ENCODE measurements around the gene SLBP. TPM values are rescaled to one million over a fixed set of nuclear protein-coding genes. Genes with fewer than 3 reads are reported as not detected.
"Not testable (repeated sequence)": the region's sequence is repeated elsewhere in the genome, so short reads cannot be mapped to it uniquely, and the experiment has no call there.

Gene SLBP
- polyA plus RNA-seq, 1 experiment: 72.0 TPM

DNA sequence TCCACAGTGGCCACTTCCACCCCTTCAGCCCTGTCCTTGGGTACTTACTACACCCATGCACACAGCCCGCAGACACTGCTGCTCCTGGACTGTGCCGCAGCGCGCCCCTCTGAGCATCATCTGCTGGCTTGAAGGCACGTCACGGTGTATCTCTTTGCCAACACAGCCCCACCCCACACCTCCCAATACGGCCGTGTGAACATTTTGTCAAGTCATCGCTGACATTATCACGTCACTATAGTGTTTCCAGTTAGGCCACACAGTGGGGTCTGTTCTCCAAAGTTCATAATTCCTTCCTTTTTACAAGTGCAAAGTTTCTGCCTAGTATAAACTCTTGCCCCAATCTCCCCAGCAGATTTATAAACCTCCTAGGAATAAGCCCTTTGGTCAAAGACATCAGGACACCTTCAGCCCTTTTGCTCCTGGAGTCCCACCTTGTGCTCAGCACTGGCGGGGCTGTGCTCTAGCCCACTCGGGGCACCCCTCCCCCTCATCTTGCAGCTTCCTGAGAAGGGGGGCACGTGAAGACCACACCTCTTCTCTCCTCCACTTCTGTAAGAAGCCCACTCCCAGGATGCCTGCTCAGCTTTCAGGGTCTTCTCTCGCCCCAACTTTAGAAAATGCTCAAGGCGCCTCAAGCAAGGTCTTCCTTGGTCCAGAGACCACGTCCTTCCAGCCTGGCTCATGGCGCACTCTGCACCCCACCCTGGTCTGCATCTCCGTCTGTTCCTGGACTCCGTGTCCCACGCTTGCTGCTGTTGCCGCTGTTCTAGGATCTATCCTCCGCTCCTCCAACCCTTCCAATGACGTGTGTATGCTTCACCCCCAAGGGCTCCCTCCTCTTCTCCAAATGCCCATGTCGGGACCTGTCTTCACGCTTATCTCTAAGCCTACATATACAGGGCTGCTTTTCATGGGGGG lies 35.3 kb downstream of the SLBP start:
- Histone ChIP-seq H3K27ac (ENCODE audit: low read depth, low read length) (no peak overlapping the region), H3K9me3 (ENCODE audit: control insufficient read depth, insufficient read depth, low read length) (no peaks in the 10 kb centered on the region; the same call in 1 of the 2 replicates), H3K4me3 (ENCODE audit: low read depth, low read length) (no peak overlapping the region), H3K27me3 (ENCODE audit: control insufficient read depth, insufficient read depth, low read length) (no peaks in the 10 kb centered on the region)
- POLR2A ChIA-PET: no interaction called here
- CTCF ChIA-PET: interaction anchor here (1.0 to 2.2 kb wide), 2 partner anchors 16 kb away, joined by 3 to 8 read pairs; no protein-coding TSS in a partner anchor
- TF ChIP-seq, protein P1, sequence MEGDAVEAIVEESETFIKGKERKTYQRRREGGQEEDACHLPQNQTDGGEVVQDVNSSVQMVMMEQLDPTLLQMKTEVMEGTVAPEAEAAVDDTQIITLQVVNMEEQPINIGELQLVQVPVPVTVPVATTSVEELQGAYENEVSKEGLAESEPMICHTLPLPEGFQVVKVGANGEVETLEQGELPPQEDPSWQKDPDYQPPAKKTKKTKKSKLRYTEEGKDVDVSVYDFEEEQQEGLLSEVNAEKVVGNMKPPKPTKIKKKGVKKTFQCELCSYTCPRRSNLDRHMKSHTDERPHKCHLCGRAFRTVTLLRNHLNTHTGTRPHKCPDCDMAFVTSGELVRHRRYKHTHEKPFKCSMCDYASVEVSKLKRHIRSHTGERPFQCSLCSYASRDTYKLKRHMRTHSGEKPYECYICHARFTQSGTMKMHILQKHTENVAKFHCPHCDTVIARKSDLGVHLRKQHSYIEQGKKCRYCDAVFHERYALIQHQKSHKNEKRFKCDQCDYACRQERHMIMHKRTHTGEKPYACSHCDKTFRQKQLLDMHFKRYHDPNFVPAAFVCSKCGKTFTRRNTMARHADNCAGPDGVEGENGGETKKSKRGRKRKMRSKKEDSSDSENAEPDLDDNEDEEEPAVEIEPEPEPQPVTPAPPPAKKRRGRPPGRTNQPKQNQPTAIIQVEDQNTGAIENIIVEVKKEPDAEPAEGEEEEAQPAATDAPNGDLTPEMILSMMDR (IDR thresholded peaks at IDR 0.05; ENCODE audit: low read depth, low read length): no peak
- DNase-seq (ENCODE audit: low read depth, low spot score): no peak

DNA sequence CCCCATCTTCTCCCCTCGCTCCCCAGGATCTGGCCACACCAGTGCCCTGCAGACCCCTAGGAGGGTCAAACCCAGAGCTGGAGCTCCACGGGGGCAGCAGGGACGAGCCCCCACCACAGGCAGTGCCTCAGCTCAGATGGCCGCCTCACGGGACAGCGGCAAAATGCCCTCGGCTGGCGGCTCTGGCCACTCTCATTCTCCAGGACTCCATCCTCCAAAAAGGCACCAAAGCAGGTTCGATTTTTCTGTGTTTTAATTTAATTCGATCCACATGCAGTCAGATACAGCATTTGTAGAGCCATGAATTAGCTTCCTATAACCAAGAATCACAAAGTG lies 36.3 kb downstream of the SLBP start:
- TF ChIP-seq, protein P1 (IDR thresholded peaks at IDR 0.05; ENCODE audit: low read depth, low read length): no peak
- DNase-seq (ENCODE audit: low read depth, low spot score): no peak
- H3K9me3 ChIP-seq (ENCODE audit: control insufficient read depth, insufficient read depth, low read length): peaks cover 8% of the 10 kb centered on the region; the same call in 1 of the 2 replicates
- ChIA-PET POLR2A (no interaction called here), CTCF (interaction anchor here (1.0 kb wide), 1 partner anchor 18 kb away, joined by 3 read pairs; no protein-coding TSS in a partner anchor)
- no peak overlapping the region for H3K4me3 ChIP-seq (ENCODE audit: low read depth, low read length)
- H3K27me3 ChIP-seq (ENCODE audit: control insufficient read depth, insufficient read depth, low read length): no peaks in the 10 kb centered on the region
- H3K27ac ChIP-seq (ENCODE audit: low read depth, low read length): no peak overlapping the region

DNA sequence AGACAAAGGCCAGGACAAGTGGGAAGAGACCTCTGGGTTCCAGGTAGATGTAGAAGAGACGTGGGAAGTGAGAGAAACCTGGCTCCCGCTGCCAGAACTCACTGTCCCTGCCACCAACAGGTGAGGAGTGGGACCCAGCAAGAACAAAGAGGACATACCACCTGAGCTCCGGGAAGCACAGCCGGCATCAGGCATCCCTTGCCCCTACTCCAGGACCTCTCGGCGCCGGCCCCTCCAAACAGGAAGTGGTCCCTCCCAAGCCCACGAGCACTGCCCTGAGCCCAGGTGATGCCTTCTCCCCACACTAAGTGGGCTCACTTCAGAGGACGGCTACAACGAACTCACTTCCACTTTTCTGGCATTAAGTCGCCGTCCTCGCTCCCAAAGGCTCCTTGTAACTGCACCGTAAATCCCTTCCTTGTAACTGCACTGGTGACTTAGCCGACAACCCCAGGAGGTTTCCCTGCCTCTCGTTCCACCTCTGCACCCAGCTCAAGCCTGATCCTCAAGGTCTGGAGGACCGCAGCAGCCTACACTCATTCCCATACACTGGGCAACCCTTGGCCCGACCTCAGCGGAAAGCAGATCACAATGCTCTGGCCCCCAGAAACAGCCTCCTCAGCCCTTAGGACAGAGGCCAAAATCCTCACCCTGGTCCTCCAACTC lies 36.9 kb downstream of the SLBP start:
- Histone ChIP-seq H3K27ac (ENCODE audit: low read depth, low read length) (no peak overlapping the region), H3K9me3 (ENCODE audit: control insufficient read depth, insufficient read depth, low read length) (peaks cover 8% of the 10 kb centered on the region; the same call in 1 of the 2 replicates), H3K4me3 (ENCODE audit: low read depth, low read length) (no peak overlapping the region), H3K27me3 (ENCODE audit: control insufficient read depth, insufficient read depth, low read length) (no peaks in the 10 kb centered on the region)
- DNase-seq (ENCODE audit: low read depth, low spot score): no peak
- TF ChIP-seq, protein P1 (IDR thresholded peaks at IDR 0.05; ENCODE audit: low read depth, low read length): no peak
- ChIA-PET POLR2A (no interaction called here), CTCF (interaction anchor here (0.5 kb wide), 1 partner anchor 93 kb away, joined by 3 read pairs; no protein-coding TSS in a partner anchor)

DNA sequence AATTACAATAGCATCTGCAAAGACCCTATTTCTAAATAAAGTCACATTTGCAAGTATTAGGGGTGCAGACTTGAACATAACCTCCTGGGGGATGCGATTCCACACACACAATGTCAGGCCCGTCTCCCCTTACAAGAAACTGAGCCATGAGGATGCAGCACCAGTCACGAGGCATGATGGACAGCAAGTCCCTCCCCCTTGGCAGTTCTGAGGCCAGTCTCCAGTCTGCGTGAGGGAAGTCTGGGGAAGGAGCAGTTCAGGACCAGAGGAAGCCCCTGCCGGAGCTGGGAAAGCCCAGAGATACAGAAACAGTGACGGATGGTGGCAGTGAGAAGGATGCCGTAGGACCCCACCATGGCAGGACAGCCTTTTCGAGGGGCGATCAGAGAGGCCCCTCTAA lies 37.4 kb downstream of the SLBP start:
- ChIA-PET POLR2A (no interaction called here), CTCF (interaction anchor here (0.5 kb wide), 1 partner anchor 93 kb away, joined by 3 read pairs; no protein-coding TSS in a partner anchor)
- H3K27ac ChIP-seq (ENCODE audit: low read depth, low read length): no peak overlapping the region
- no peak overlapping the region for H3K4me3 ChIP-seq (ENCODE audit: low read depth, low read length)
- DNase-seq (ENCODE audit: low read depth, low spot score): no peak
- H3K9me3 ChIP-seq (ENCODE audit: control insufficient read depth, insufficient read depth, low read length): peaks cover 8% of the 10 kb centered on the region; the same call in 1 of the 2 replicates
- no peaks in the 10 kb centered on the region for H3K27me3 ChIP-seq (ENCODE audit: control insufficient read depth, insufficient read depth, low read length)
- TF ChIP-seq, protein P1 (IDR thresholded peaks at IDR 0.05; ENCODE audit: low read depth, low read length): no peak

DNA sequence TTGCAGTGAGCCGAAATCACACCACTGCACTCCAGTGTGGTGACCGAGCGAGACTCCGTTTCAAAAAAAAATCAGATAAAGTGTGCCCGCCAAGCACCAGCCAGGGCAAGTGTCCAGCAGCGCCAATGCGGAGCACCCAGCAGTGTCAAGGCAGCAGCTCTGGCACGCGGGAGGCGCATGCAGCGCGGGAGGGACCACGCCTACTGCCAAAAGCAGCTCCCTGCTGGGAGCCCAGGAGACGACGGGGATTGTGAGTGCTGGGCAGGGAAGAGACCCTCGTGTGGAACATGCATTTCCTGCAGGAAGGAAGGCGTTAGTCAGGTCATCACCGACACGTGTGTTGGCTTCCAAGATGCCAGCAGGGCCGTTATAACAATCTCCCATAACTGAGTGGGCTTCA lies 38.4 kb downstream of the SLBP start:
- Histone ChIP-seq H3K27me3 (ENCODE audit: control insufficient read depth, insufficient read depth, low read length) (no peaks in the 10 kb centered on the region), H3K9me3 (ENCODE audit: control insufficient read depth, insufficient read depth, low read length) (peaks cover 8% of the 10 kb centered on the region; the same call in 1 of the 2 replicates), H3K27ac (ENCODE audit: low read depth, low read length) (no peak overlapping the region), H3K4me3 (ENCODE audit: low read depth, low read length) (no peak overlapping the region)
- ChIA-PET POLR2A (no interaction called here), CTCF (no interaction called here)
- no peak for DNase-seq (ENCODE audit: low read depth, low spot score)
- TF ChIP-seq, protein P1 (IDR thresholded peaks at IDR 0.05; ENCODE audit: low read depth, low read length): no peak

DNA sequence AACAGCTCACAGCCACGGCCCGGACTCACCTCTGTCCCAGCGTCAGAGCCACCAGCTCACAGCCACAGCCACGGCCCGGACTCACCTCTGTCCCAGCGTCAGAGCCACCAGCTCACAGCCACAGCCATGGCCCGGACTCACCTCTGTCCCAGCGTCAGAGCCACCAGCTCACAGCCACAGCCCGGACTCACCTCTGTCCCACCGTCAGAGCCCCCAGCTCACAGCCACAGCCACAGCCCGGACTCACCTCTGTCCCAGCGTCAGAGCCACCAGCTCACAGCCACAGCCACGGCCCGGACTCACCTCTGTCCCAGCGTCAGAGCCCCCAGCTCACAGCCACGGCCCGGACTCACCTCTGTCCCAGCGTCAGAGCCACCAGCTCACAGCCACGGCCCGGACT lies 41.1 kb downstream of the SLBP start:
- H3K9me3 ChIP-seq (ENCODE audit: control insufficient read depth, insufficient read depth, low read length); CTCF ChIA-PET; H3K27me3 ChIP-seq (ENCODE audit: control insufficient read depth, insufficient read depth, low read length); DNase-seq (ENCODE audit: low read depth, low spot score); H3K27ac ChIP-seq (ENCODE audit: low read depth, low read length); H3K4me3 ChIP-seq (ENCODE audit: low read depth, low read length): not testable (repeated sequence)
- POLR2A ChIA-PET: interaction anchor here (0.7 kb wide), 1 partner anchor 12 kb away, joined by 3 read pairs; no protein-coding TSS in a partner anchor
